HG03378 (cell line): Measurements from ENCODE around the gene GUCY2C.
"Not testable (repeated sequence)": the region's sequence is repeated elsewhere in the genome, so short reads cannot be mapped to it uniquely, and the experiment has no call there.

ENCODE experiments used
- ATAC-seq: cut with Tn5 transposase; IDR thresholded peaks from one replicate; pipeline ENCODE4 v1.9.1; 2021; ENCODE audit warnings: mild to moderate bottlenecking, moderate library complexity; ENCODE audit not compliant: unreplicated experiment

GUCY2C gene

DNA sequence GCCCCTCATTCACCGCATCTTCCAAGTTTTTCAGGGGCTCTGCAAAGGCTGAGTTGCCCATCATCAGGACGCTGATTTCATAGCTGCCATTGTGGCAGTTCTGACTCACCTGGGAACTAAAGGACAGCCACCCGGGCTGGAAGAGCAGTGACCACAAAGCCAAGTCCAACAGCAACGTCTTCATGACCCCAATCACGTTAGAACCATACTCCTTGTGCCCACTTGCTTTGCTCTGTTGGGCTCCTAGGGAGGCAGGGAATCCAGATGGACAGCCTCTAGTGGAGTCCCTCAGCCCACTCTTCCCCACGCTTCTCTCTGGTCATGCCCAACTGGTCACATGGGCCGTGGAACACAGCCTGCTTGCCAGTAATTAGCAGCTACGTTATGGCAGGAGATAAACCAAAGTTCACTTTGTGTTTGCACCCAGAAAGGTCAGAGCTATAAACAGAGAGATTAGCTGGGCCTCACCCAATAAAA is at the start of gene GUCY2C:
Gene GUCY2C, minus strand, starts transcription at position 335 of the 477 bp plus-strand sequence. Its CDS starts 151 bp downstream, at position 184.
- ATAC-seq, result no peak

DNA sequence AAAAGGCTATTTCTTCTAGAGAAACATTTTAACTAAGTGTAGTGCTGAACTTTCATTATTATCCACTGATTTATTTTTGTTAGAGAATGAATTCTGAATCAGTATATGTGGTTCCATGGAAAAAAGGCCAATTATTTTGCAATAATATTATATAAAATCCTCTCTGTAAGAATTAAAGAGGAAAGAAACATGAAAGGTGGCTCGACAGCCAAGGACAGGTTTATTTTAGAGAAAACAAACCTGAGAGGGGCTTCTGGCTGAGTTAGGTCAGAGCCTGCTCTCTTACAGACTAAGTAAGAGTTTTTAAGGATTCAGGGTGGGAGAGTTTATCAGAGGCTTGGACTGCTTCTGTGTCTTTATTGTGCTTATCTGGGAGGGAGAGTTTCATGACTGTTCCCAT is 46.7 kb upstream of the GUCY2C start:
- no peak for ATAC-seq

DNA sequence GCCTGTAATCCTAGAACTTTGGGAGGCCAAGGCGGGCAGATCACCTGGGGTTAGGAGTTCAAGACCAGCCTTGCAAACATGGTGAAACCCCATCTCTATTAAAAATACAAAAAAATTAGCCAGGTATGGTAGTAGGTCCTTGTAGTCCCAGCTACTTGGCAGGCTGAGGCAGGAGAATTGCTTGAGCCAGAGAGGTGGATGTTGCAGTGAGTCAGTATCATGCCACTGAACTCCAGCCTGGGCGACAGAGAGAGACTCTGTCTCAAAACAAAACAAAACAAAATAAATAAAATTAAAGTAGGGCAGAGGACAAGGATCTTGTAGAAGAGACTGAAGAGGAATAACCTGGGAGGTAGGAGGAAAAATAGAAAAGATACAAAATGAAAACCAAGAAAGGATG is 45.5 kb upstream of the GUCY2C start:
- ATAC-seq, result no peak

- no peak for ATAC-seq
These were observed 44.8 kb upstream of the GUCY2C start for GRCh38 chr12:14741153-14741552.

GRCh38 chr12:14736441-14736840 is 40.0 kb upstream of the GUCY2C start:
- ATAC-seq, result not testable (repeated sequence)

- ATAC-seq, result no peak
These were observed 35.4 kb upstream of the GUCY2C start for GRCh38 chr12:14731821-14732220.

GRCh38 chr12:14729586-14729985 is 33.2 kb upstream of the GUCY2C start:
- no peak for ATAC-seq

DNA sequence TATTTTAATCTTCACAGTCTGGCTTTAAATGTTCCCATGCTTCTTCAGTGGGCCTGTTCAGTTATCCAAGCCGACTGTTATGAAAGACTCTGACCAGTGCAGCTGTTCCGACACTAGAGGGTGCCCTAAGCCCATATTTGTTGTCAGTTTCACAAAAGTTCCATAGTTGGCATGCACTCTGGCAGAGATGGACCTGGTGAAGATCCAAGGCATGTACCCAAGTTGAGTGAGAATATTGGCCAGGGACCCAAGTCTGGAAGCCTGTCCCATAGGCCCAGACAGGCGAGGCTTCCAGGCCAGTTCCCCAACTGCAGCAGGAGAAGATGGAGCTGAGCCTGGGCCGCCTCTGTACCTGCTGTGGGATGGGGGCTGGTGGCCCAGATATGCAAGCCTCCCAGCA is 27.4 kb upstream of the GUCY2C start:
- no peak for ATAC-seq

DNA sequence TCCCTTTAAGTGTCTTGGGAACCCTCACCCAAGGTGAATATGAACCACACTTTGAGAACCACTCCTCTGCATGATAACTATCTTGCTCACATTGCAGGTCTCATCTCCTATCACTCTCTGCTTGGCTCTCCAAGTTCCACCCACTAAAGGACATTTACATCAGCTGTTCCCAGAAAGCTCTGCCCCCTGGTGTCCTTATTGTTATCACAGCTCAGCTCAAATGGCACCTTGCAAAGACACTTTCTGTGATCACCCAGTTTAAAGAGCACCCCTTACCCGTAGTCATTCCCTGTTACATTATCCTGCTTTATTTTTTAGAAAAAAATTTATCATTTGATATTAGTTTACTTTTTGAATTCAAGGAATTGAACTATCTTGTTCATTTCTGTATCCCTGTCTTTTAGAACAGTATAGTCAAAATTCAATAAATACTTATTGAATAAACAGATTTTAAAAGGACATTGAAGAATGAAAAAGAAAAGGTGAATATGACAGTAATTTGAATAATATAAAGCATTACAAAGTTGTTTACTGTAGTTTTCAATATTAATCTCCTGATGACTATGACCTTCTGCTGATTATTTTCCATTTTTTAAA is 20.5 kb upstream of the GUCY2C start:
- peak; percentile 87 for ATAC-seq

DNA sequence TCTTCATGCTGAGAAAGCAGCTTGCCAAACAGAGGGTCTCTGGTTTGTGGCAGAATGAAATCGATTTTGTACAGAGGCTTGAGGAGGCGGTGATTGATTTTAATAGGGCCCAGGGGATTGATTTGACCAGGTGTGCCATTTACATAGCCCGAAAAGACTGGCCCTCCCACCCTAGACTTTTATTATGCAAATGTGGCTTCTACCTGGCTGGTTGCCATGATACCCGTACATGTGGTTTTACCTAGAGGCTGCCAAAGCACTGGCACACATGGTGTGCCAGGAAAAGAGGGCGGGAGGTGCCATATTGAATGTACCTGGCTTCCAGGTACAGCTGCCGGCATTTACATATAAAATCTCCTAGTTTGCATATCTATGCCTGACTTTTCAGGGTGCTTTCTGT is 18.0 kb upstream of the GUCY2C start:
- ATAC-seq, result no peak

DNA sequence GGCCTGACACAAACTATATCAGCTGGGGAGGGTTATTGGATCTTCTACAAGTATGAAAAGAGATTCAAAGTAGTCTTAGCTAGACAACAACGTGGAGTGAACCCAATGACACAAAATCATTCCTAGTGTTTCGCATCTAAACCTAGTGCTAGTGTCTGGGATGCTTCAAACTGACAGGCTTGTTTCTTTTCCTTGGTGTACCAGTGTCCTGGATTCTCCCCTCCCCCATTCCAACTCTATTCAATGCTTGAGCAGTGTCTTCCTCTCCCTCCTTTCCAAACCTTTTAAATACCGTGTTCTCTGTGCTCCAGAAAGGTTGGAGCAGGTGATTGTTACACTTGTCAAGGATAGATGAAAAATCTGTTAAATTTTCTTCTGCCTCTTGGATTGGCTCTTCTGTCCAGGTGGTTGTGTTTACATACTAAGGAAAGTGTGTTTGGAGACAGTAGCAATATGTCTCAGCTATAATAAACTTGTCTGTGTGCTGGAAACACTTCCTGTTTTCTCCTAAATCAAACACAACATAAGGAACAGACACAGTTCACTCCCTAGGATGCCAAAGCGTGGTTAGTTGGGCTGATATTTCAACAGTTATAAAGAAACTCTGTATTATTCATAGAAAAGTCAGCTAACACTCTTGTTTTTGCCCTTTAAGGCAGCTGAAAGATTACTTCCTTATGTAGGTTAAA is 14.4 kb upstream of the GUCY2C start:
- no peak for ATAC-seq

- ATAC-seq, result no peak
These were observed 5.6 kb upstream of the GUCY2C start for GRCh38 chr12:14701809-14702568.

DNA sequence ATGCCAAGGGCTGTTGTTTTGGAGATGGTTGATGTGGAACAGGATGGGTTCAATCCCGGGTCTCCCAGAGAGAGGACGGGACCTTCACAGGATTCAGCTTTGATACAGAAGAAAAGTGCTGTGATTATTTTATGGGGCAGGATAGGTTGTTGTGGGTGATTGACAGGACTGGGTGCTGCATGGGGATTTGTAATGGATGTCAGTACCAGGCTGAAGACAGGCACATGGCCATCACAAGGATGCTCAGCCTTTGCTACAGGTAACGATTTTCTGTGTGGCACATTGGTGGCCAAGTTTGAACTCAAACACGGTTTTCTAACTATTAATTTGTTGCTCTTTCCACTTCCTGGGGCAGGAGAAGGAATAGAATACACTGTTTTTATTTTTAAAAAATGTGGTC is 4.5 kb upstream of the GUCY2C start:
- no peak for ATAC-seq

DNA sequence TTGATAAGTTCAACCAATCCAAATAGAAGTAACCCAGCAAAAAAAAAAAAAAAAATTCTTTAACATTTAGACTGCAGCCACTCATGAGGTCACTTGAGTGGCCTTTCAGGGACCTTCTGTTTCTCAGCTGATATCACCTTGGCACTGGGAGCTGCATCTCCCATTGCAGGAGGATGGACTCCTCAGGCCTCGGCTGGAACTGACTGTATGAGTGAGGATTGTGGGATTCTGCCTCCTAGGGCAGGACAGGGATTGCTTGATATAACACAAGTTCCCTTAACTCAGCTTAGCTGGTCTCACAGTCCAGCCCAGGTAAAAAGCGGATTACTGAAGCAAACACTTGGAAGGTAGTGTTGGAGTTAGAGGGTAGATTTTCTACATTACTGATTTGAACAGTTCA is 3.5 kb upstream of the GUCY2C start:
- no peak for ATAC-seq

DNA sequence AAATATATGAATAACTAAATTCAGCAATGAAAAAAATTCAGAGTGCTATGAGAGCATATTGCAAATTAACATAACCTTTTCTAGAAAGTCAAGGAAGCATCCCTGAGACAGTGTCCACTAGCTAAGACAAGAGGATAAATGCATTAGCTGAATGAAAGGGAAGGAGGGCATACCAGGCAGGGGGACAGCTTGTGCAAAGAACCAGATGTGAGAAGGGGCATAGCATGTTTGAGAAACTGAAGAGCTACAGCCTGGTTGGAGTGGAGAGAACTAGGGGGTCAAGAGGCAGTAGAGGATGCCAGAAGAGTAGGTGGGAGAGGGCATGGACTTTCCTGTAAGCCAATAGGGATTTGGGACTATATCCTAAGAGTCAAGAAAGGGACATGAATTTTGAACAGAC is 2.2 kb upstream of the GUCY2C start:
- no peak for ATAC-seq

DNA sequence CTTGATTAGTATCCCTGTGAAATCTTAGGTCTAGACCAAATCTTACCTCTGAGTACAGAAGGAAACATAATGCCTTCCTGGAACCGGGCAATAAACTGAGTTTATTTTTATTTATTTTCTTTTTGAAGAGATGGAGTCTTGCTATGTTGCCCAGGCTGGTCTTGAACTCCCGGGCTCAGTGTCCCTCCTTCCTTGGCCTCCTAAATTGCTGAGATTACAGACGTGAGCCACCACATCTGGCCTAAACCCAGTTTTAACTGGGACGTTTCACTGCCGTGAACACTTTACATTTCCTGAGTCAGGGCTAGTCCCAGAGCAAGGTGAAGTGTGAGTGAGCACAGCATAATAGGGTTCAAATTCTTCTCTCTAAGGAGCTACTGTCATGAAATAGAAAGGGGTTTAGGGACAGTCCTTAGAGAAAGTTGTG is 671 bp downstream of the GUCY2C start:
- no peak for ATAC-seq

DNA sequence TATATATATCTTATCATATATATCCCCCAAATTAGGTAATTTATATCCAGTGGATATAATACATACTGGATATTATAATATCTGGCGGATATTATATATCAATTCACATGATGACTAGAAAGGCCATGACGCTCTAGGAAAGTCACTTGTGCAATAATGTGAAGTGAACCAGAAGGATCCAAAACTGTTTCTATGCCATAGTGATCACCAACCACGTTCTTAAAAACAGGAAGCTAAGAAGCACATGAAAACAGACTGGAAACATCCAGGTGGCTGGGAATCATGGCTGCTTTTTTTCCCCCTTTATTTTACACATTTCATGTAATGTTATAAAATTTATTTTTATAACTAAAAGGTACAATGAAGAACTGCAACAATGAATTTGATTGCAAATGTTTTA is 1.4 kb downstream of the GUCY2C start:
- no peak for ATAC-seq

DNA sequence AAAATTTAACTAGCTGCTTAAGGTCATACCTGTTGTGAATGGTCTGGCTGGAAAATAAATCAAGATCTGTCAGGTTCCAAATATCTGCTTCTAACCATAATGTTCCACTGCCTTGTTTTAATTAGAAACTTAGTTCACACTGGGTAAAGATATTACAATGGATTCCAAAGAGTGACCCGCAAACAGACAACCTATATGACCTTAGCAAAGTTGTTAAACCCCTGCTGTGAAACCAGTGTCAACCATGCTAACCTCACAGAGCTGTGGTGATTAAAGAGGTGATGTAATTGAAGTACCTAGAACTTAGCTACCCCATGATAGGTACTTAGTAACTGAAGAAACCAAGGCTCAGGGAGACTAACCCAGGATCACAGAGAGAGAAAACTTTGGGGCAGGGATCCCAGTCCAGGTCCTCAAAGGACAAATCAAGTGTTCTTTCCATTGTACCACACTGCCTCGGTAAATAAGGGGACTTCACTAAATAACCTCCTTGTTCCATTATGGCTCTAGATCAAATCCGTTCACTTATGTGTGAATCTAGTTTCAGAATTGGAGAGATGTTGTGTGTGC is 2.2 kb downstream of the GUCY2C start:
- no peak for ATAC-seq

- no peak for ATAC-seq
These were observed 3.3 kb downstream of the GUCY2C start for GRCh38 chr12:14693116-14693515.

- no peak for ATAC-seq
These were observed 4.8 kb downstream of the GUCY2C start for GRCh38 chr12:14691560-14691959.

- ATAC-seq, result no peak
These were observed 6.4 kb downstream of the GUCY2C start for GRCh38 chr12:14689996-14690395.

GRCh38 chr12:14689144-14689543 is 7.3 kb downstream of the GUCY2C start:
- no peak for ATAC-seq
